Lower lobe of right lung (tissue), 2 donors: ENCODE measurements around the gene ACY1. TPM values are rescaled to one million over a fixed set of nuclear protein-coding genes. Genes with fewer than 3 reads are reported as not detected.

ENCODE experiments used
- ATAC-seq, 2 donors: fragments of 200-7000 bp; cut with Tn5 transposase; one replicate each; pipeline ENCODE4 v1.9.1; 2020 to 2022; ENCODE audit warnings: mild to moderate bottlenecking in 2 of 2, moderate library complexity in 2 of 2
- DNase-seq: peaks from one replicate; pipeline ENCODE4 v3.0.0-alpha.2; 2020
- H3K27ac ChIP-seq: fragments of 200-600 bp; one replicate; pipeline ENCODE4 v1.8.0; 2022
- H3K27me3 ChIP-seq: fragments of 200-600 bp; one replicate; pipeline ENCODE4 v1.8.0; 2022; ENCODE audit warnings: low read depth
- H3K36me3 ChIP-seq: fragments of 200-600 bp; one replicate; pipeline ENCODE4 v1.8.0; 2022; ENCODE audit warnings: mild to moderate bottlenecking
- H3K4me1 ChIP-seq: fragments of 200-600 bp; one replicate; pipeline ENCODE4 v1.8.0; 2022
- H3K4me3 ChIP-seq: fragments of 200-600 bp; one replicate; pipeline ENCODE4 v1.8.0; 2022; ENCODE audit warnings: mild to moderate bottlenecking
- H3K9me3 ChIP-seq: fragments of 200-600 bp; one replicate; pipeline ENCODE4 v1.8.0; 2022
- intact Hi-C: fragments of 100-400 bp; cut with DNase I; formaldehyde crosslinking; loops from one replicate; pipeline ENCODE4 v1.11.0; 2022
- total RNA-seq: library from RNA; stranded (reverse); fragmentation: NEBNext Ultra II Directional; extraction: Animal tissue kit (Norgen Biotek cat#: 25700); gene quantifications from one replicate; pipeline ENCODE4 v1.2.1, GENCODE V29; 2021
- TF ChIP-seq, protein P1 (sequence below): fragments of 200-600 bp; IDR thresholded peaks from one replicate; pipeline ENCODE4 v1.8.0; 2022; ENCODE audit warnings: antibody characterized with exemption, mild to moderate bottlenecking
- donor health status: DM: no; HTN: yes; CAD: no; lungs with severe emphysema.

Gene ACY1
- total RNA-seq, 1 donor from 2014 or later = 20.6 TPM

DNA sequence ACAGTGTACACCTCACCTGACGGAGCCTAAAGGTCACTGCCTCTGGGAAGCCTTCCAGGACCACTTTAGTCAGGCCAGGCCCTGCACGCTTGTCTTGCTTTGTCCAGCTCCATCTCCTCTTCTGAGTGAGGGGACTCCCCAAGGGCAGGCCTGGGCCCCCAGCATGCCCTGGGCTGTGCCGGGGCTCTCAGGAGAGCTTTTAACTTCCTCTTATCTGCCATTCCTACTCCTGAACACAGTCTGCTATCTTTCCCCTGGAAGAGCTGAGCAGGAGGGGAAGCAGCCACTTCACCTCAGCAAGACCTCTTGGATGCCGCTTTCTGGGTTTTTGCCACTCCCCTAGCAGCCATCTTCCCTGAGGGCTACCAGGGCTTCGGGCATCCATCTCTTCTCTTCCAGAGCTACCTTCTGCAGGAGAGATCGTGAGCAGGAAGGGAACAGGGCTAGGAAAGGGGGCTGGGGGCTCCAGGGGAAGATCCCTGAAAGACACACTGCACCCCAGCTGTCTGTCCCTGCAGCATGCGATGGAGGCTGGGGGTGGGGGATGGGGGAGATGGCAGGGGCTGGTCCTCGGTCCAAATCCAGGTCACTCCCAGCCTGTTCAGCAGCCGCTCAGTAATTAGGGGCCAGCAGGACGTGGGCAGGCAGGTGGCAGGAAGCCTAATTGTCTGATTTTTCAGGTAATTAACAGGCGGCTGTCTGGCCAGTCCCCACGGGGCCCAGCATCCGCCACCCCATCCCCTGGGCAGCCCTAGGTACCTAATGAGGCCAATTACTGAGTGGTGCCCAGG is 32.3 kb downstream of the ACY1 start:
- ATAC-seq (no peak), DNase-seq (no peak)
- Histone ChIP-seq H3K36me3 (no peaks in the 10 kb centered on the region), H3K4me1 (peaks cover 12% of the 10 kb centered on the region), H3K27ac (no peak overlapping the region), H3K27me3 (no peaks in the 10 kb centered on the region), H3K9me3 (no peaks in the 10 kb centered on the region), H3K4me3 (no peak overlapping the region)
- intact Hi-C loops = loop anchor here (10.0 kb wide), 1 partner anchor 109 kb away; no protein-coding TSS in a partner anchor
- TF ChIP-seq, protein P1, sequence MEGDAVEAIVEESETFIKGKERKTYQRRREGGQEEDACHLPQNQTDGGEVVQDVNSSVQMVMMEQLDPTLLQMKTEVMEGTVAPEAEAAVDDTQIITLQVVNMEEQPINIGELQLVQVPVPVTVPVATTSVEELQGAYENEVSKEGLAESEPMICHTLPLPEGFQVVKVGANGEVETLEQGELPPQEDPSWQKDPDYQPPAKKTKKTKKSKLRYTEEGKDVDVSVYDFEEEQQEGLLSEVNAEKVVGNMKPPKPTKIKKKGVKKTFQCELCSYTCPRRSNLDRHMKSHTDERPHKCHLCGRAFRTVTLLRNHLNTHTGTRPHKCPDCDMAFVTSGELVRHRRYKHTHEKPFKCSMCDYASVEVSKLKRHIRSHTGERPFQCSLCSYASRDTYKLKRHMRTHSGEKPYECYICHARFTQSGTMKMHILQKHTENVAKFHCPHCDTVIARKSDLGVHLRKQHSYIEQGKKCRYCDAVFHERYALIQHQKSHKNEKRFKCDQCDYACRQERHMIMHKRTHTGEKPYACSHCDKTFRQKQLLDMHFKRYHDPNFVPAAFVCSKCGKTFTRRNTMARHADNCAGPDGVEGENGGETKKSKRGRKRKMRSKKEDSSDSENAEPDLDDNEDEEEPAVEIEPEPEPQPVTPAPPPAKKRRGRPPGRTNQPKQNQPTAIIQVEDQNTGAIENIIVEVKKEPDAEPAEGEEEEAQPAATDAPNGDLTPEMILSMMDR = no peak

DNA sequence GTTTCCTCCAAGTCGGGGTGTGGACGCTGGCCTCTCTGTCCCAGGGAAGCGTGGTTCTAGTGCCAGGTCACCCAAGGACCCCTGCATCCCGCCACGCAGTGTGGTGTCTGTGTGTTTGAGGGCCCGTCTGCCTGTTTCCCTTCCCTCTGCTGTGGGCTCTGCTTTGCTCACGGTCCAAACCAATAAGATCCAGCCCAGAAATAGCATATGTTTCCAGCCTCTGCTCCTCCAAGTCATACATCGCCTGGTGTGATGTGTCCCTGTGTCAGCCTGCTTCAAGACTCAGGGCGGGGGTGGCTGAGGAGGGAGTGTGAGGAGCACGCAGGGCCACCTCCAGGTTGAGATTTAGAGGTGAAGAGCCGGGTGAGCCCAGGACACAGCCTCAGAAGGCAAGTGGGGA is 34.3 kb downstream of the ACY1 start:
- Histone ChIP-seq H3K9me3 (no peaks in the 10 kb centered on the region), H3K27ac (peak overlapping the region; percentile 18), H3K27me3 (no peaks in the 10 kb centered on the region), H3K4me3 (no peak overlapping the region), H3K4me1 (peaks cover 19% of the 10 kb centered on the region), H3K36me3 (no peaks in the 10 kb centered on the region)
- intact Hi-C loops = loop anchor here (10.0 kb wide), 1 partner anchor 107 kb away; no protein-coding TSS in a partner anchor
- TF ChIP-seq, protein P1 = no peak
- ATAC-seq (no peak), DNase-seq (no peak)

DNA sequence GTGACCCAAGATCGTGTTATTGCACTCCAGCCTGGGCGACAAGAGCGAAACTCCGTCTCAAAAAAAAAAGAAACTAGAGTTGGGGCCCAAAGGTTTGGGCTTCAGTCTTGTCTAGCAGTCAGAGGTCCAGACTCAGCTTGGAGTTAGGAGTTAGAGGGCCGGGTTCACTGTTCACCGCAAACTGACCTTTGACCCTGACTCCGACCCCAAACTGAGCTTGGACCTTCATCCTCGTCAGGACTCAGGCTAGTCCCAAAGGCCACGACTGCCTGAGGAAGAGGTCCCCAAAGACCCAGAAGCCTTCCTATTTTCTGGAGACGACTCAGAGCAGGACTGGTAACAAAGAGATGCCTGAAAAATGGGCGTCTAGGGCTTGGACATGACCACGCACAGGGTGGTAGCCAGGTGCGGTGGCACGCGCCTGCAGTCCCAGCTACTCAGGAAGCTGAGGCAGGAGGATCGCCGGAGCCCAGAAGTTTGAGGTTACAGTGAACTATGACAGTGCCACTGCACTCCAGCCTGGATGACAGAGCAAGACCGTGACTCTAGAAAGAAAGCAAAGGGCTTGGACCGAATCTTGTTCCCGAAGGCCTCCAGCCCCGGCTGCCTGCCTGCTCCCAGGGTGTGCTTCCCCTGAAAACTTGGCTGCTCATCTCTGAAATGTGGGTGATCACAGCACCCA is 35.1 kb downstream of the ACY1 start:
- Histone ChIP-seq H3K27ac (peak overlapping the region; percentile 31), H3K27me3 (no peaks in the 10 kb centered on the region)
- intact Hi-C loops = loop anchor here (10.0 kb wide), 1 partner anchor 106 kb away; no protein-coding TSS in a partner anchor

DNA sequence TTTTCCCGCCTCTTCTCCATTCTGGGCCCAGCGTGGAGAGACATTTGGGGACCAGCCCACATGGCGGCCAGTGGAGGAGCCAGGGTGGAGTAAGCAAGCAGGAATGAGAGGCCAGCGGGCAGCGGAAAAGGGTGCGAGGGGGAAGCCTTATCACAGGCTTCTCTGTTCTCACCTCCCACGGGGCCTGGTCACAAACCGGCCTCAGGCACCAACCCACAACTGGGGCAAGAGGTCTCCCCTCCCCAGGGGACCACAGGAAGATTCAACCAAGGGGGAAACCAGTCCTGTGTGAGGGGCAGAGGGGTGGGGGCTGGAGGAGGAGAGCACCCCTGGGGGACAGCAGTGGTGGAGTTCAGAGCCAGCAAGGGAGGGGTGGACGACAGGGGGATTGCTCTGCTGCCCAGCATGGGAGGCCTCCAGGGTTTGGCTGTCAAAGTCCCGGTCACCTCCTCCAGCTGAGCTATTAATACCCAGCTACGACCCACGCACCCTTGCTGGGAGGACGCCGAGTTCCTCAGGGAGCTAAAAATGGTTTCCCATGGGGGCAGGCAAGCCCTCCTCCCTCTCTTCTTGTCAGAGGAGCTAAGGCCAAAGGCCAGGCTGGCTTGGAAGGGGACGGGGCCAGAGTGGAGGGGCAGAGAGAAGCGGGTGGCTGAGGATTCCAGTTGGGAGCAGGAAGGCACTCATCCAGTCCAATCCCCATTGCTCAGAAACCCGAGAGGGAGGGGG is 36.2 kb downstream of the ACY1 start:
- DNase-seq (no peak), ATAC-seq (peak in 1 of 2 donors; percentile 7)
- TF ChIP-seq, protein P1 = no peak
- H3K4me3 ChIP-seq = no peak overlapping the region
- peak overlapping the region; percentile 31 for H3K27ac ChIP-seq
- no peaks in the 10 kb centered on the region for H3K27me3 ChIP-seq
- H3K36me3 ChIP-seq = no peaks in the 10 kb centered on the region
- peaks cover 30% of the 10 kb centered on the region for H3K4me1 ChIP-seq
- H3K9me3 ChIP-seq = no peaks in the 10 kb centered on the region
- intact Hi-C loops = loop anchor here (10.0 kb wide), 1 partner anchor 105 kb away; no protein-coding TSS in a partner anchor

More for the DNA sequence above, 35.1 kb downstream of the ACY1 start:
- Histone ChIP-seq H3K4me3 (no peak overlapping the region), H3K9me3 (no peaks in the 10 kb centered on the region), H3K36me3 (no peaks in the 10 kb centered on the region), H3K4me1 (peaks cover 21% of the 10 kb centered on the region)
- TF ChIP-seq, protein P1 = no peak
- ATAC-seq = no peak
- no peak for DNase-seq

DNA sequence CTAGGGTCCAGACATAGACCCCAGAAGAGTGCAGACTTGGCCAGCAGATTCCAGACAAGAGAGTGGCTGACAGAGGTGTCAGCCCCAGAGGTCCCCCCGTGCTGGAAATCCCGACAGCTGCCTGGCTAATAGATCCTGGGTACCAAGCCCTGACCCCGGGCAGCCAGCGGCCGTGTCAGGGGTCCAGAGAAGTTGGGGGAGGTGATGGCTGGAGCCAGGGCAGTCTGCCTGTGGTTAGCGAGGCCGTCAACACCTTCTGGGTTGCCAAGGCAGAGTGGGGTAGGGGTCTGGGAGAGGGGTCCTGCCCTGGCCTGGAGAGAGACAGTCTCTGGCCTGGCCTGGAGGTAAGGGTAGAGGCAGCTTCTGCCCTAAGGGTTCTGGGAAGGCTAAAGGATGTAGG is 37.5 kb downstream of the ACY1 start:
- intact Hi-C loops = no loop called here
- peak overlapping the region; percentile 67 for H3K27ac ChIP-seq
- H3K4me1 ChIP-seq = peaks cover 30% of the 10 kb centered on the region
- no peaks in the 10 kb centered on the region for H3K9me3 ChIP-seq
- no peaks in the 10 kb centered on the region for H3K36me3 ChIP-seq
- DNase-seq = no peak
- ATAC-seq = no peak
- H3K27me3 ChIP-seq = no peaks in the 10 kb centered on the region
- H3K4me3 ChIP-seq = no peak overlapping the region
- TF ChIP-seq, protein P1 = no peak
